Heart left ventricle (tissue), 13 donors: ENCODE measurements around the gene ABCC12.

Experiments used
- POLR2A ChIP-seq, 2 donors: fragments of 450-650 bp; IDR thresholded peaks; one replicate each; pipeline ENCODE4 v1.6.1; 2017; ENCODE audit warnings: antibody characterized with exemption in 2 of 2, mild to moderate bottlenecking in 2 of 2, moderate library complexity in 2 of 2
- TF ChIP-seq, protein P1 (sequence below), 12 donors: fragments of 200-600 bp; sonication (generic) in 4 of 12; IDR thresholded peaks; one replicate each; pipeline versions ENCODE4 v1.5.0 to v1.8.0; 2018 to 2022; ENCODE audit warnings: antibody characterized with exemption in 12 of 12, mild to moderate bottlenecking in 5 of 12
- donor health status: ischemic (EF 13 %, LVEDD 7.1; RV severe dilation, severe dysfunction).
- donor health status: DM: no; HTN: yes; CAD: no.
- donor health status: DM: no; HTN: no; CAD: no.
- donor health status: ischemic (EF 25% LVEDD 6.9; RV normal size, moderate dysfunction).
- donor health status: ischemic (EF 25% LVEDD 5.7; RV mildly dilated, moderate dysfunction).
- donor health status: ischemic (EF 35%, LVEDD 5.7; RV mildly dilated, moderate dysfunction).
- donor health status: nonischemic (EF 11% LVEDD 7.7; RV severe dilation, severe dysfunction).
- donor health status: DM: yes; HTN: yes; CAD: no.
- donor health status: PGD.
- donor health status: ischemic (EF 29% LVEDD 5.4; RV normal size, mild dysfunction).
- donor health status: nonischemic (EF 23%, LVEDD 6.1; RV moderate dilation, normal function).

GRCh38 chr16:48143812-48144368 is 11.9 kb downstream of the ABCC12 start:
- TF ChIP-seq, protein P1, sequence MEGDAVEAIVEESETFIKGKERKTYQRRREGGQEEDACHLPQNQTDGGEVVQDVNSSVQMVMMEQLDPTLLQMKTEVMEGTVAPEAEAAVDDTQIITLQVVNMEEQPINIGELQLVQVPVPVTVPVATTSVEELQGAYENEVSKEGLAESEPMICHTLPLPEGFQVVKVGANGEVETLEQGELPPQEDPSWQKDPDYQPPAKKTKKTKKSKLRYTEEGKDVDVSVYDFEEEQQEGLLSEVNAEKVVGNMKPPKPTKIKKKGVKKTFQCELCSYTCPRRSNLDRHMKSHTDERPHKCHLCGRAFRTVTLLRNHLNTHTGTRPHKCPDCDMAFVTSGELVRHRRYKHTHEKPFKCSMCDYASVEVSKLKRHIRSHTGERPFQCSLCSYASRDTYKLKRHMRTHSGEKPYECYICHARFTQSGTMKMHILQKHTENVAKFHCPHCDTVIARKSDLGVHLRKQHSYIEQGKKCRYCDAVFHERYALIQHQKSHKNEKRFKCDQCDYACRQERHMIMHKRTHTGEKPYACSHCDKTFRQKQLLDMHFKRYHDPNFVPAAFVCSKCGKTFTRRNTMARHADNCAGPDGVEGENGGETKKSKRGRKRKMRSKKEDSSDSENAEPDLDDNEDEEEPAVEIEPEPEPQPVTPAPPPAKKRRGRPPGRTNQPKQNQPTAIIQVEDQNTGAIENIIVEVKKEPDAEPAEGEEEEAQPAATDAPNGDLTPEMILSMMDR (IDR thresholded peaks at IDR 0.05), result no peak
- TF ChIP-seq POLR2A (IDR thresholded peaks at IDR 0.05), result no peak
